SK-N-SH treated with all-trans-retinoic acid at 6 μM for 48 hours (cell line): ENCODE measurements around the gene RABGAP1L.

Experiments used
- PATZ1 ChIP-seq: fragments of 250-450 bp; sonication (Bioruptor Pico); IDR thresholded peaks from 2 replicates; pipeline ENCODE4 v1.8.0; 2020; ENCODE audit warnings: mild to moderate bottlenecking, moderate library complexity, borderline replicate concordance
- POU6F1 ChIP-seq: fragments of 250-450 bp; sonication (Bioruptor Pico); IDR thresholded peaks from 2 replicates; pipeline ENCODE4 v1.8.0; 2021; ENCODE audit warnings: low read depth, mild to moderate bottlenecking, moderate library complexity, borderline replicate concordance
- RARB ChIP-seq: fragments of 250-450 bp; sonication (Bioruptor Pico); IDR thresholded peaks from 2 replicates; pipeline ENCODE4 v1.8.0; 2021; ENCODE audit warnings: mild to moderate bottlenecking, moderate library complexity
- ZFP30 ChIP-seq: fragments of 450-650 bp; formaldehyde crosslinking; IDR thresholded peaks from 2 replicates; pipeline ENCODE4 v1.5.0; 2022; ENCODE audit warnings: mild to moderate bottlenecking, moderate library complexity
- ZNF8 ChIP-seq: fragments of 450-650 bp; formaldehyde crosslinking; IDR thresholded peaks from 2 replicates; pipeline ENCODE4 v1.5.0; 2020; ENCODE audit warnings: mild to moderate bottlenecking, moderate library complexity

- TF ChIP-seq ZNF8 = no peak
- no peak for TF ChIP-seq POU6F1 (CRISPR knock-in tag)
- no peak for TF ChIP-seq ZFP30 (CRISPR knock-in tag)
- no peak for TF ChIP-seq RARB
- TF ChIP-seq PATZ1 (CRISPR knock-in tag) = no peak
Observed at GRCh38 chr1:174841747-174842146, 682.4 kb downstream of the RABGAP1L start.
